Keratinocyte (primary cell): ENCODE measurements around the gene OR7G3. TPM values are rescaled to one million over a fixed set of nuclear protein-coding genes. Genes with fewer than 3 reads are reported as not detected.

ENCODE experiments used
- DNase-seq: peaks from one replicate; pipeline ENCODE4 v3.0.0-alpha.2; 2011; ENCODE audit warnings: low read depth, missing footprints, low spot score
- FAIRE-seq: peaks from 2 replicates; lab custom pipeline; 2011; peaks lifted over from hg19 to GRCh38; lab: Jason Lieb, UNC
- H2AFZ ChIP-seq: 2 replicates; pipeline ENCODE4 v1.6.0; 2012; ENCODE audit warnings: low read length, control low read depth, inconsistent platforms; ENCODE audit not compliant: control insufficient read depth
- H3K27ac ChIP-seq: 2 replicates; pipeline ENCODE4 v1.5.1; 2011; ENCODE audit warnings: low read length; ENCODE audit not compliant: control insufficient read depth, insufficient read depth
- H3K27me3 ChIP-seq: 3 replicates; pipeline ENCODE4 v1.6.0; 2011; ENCODE audit warnings: low read length; ENCODE audit not compliant: control insufficient read depth, insufficient read depth; ENCODE audit errors: extremely low read depth
- H3K36me3 ChIP-seq, 2 experiments: 2 replicates in 1 of 2; 3 replicates in 1 of 2; pipeline ENCODE4 v1.5.1; 2011; ENCODE audit warnings: low read length in 2 of 2, mild to moderate bottlenecking in 1 of 2; ENCODE audit not compliant: control insufficient read depth in 2 of 2, insufficient read depth in 2 of 2; ENCODE audit errors: extremely low read depth in 1 of 2
- H3K4me1 ChIP-seq: 3 replicates; pipeline ENCODE4 v1.5.1; 2011; ENCODE audit warnings: low read length; ENCODE audit not compliant: control insufficient read depth, insufficient read depth; ENCODE audit errors: extremely low read depth
- H3K4me2 ChIP-seq: 3 replicates; pipeline ENCODE4 v1.6.0; 2011; ENCODE audit warnings: low read depth, low read length; ENCODE audit not compliant: control insufficient read depth, insufficient read depth; ENCODE audit errors: extremely low read depth
- H3K4me3 ChIP-seq, 3 experiments: fragments of 200-600 bp in 1 of 3; sonication (generic) in 1 of 3; 2 replicates in 2 of 3; 3 replicates in 1 of 3; pipeline ENCODE4 v1.5.1; 2011 to 2016; ENCODE audit warnings: low read length in 3 of 3, mild to moderate bottlenecking in 3 of 3, control low read depth in 2 of 3, inconsistent platforms in 1 of 3, low read depth in 1 of 3, mixed read lengths in 1 of 3, mixed run types in 1 of 3, moderate library complexity in 1 of 3; ENCODE audit not compliant: control insufficient read depth in 2 of 3, insufficient read depth in 2 of 3; ENCODE audit errors: extremely low read depth in 1 of 3
- H3K79me2 ChIP-seq: 2 replicates; pipeline ENCODE4 v1.6.0; 2012; ENCODE audit warnings: low read length; ENCODE audit not compliant: control insufficient read depth, insufficient read depth
- H3K9ac ChIP-seq: 3 replicates; pipeline ENCODE4 v1.6.0; 2011; ENCODE audit warnings: low read length; ENCODE audit not compliant: control insufficient read depth, insufficient read depth; ENCODE audit errors: extremely low read depth
- H3K9me1 ChIP-seq: 3 replicates; pipeline ENCODE4 v1.6.0; 2011; ENCODE audit warnings: low read length; ENCODE audit not compliant: control insufficient read depth, insufficient read depth; ENCODE audit errors: extremely low read depth
- H3K9me3 ChIP-seq: 2 replicates; pipeline ENCODE4 v1.5.1; 2012; ENCODE audit warnings: low read depth, low read length; ENCODE audit not compliant: control insufficient read depth
- H4K20me1 ChIP-seq: 3 replicates; pipeline ENCODE4 v1.6.0; 2011; ENCODE audit warnings: low read length; ENCODE audit not compliant: control insufficient read depth, insufficient read depth; ENCODE audit errors: extremely low read depth
- EZH2 ChIP-seq: IDR thresholded peaks from one replicate; pipeline ENCODE4 v1.6.1; 2012; ENCODE audit warnings: inconsistent platforms, mild to moderate bottlenecking, low read length, moderate library complexity
- dilution Hi-C: fragments of 300-500 bp; cut with MboI; formaldehyde crosslinking; loops from one replicate; pipeline ENCODE4 v1.7.0; 2020; ENCODE audit warnings: low sequenced_read_pairs; ENCODE audit not compliant: extremely low pct_ligation_motif_present
- polyA plus RNA-seq, 5 experiments: library from polyadenylated mRNA; depleted of rRNA in 3 of 5; stranded (reverse) in 3 of 5; stranded (forward) in 1 of 5; unstranded in 1 of 5; fragments of >200 nt; gene quantifications; 1 replicate in 1 of 5; 2 replicates in 3 of 5; 3 replicates in 1 of 5; pipeline versions ENCODE4 v1.2.1 to v1.2.3, GENCODE V29; 2011 to 2012; ENCODE audit warnings: missing spikeins in 2 of 5, low read depth in 1 of 5, low replicate concordance in 1 of 5
- TF ChIP-seq, protein P1 (sequence below), 3 experiments: IDR thresholded peaks in 1 of 3; conservative IDR thresholded peaks in 1 of 3; optimal IDR thresholded peaks in 1 of 3; 2 replicates in 2 of 3; 3 replicates in 1 of 3; pipeline versions ENCODE3 to v1.5.1; 2011; ENCODE audit warnings: low read length in 3 of 3, mild to moderate bottlenecking in 3 of 3, moderate library complexity in 2 of 3, control low read depth in 1 of 3, inconsistent platforms in 1 of 3; ENCODE audit not compliant: insufficient read depth in 2 of 3; ENCODE audit errors: extremely low read depth in 1 of 3

OR7G3 gene
- polyA plus RNA-seq, 1 donor (not counting 4 experiments of a cell fraction or from before 2014, with no cell fraction given), result not detected

DNA sequence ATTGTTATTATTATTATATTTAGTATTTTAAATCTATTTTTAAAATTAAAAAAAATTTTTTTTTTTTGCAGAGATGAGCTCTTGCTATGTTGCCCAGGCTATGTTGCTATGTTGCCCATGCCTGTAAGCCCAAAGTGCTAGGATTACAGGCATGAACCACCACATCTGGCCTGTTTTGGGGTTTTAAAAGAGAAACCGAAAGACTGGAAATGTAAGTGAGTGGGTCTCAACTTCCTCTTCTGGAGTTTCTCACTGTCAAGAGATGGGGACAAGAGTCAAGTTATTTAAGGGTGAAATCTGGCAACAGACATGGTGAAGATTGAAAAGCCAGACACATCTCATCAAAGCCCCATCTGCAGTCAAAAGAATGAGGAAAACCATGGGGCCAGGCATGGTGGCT lies 4.2 kb upstream of the OR7G3 start:
- no peaks in the 10 kb centered on the region for H3K9me3 ChIP-seq
- FAIRE-seq (no peak), DNase-seq (no peak)
- H3K27ac ChIP-seq, result no peak overlapping the region
- no peak overlapping the region for H2AFZ ChIP-seq
- no peaks in the 10 kb centered on the region for H3K36me3 ChIP-seq
- dilution Hi-C loops, result no loop called here
- no peaks in the 10 kb centered on the region for H3K9me1 ChIP-seq
- no peak overlapping the region for H3K4me3 ChIP-seq
- H4K20me1 ChIP-seq, result no peaks in the 10 kb centered on the region
- no peak overlapping the region for H3K4me2 ChIP-seq
- TF ChIP-seq, protein P1, sequence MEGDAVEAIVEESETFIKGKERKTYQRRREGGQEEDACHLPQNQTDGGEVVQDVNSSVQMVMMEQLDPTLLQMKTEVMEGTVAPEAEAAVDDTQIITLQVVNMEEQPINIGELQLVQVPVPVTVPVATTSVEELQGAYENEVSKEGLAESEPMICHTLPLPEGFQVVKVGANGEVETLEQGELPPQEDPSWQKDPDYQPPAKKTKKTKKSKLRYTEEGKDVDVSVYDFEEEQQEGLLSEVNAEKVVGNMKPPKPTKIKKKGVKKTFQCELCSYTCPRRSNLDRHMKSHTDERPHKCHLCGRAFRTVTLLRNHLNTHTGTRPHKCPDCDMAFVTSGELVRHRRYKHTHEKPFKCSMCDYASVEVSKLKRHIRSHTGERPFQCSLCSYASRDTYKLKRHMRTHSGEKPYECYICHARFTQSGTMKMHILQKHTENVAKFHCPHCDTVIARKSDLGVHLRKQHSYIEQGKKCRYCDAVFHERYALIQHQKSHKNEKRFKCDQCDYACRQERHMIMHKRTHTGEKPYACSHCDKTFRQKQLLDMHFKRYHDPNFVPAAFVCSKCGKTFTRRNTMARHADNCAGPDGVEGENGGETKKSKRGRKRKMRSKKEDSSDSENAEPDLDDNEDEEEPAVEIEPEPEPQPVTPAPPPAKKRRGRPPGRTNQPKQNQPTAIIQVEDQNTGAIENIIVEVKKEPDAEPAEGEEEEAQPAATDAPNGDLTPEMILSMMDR (optimal IDR thresholded peaks at IDR 0.05 in 1 of 3, IDR thresholded peaks at IDR 0.05 in 1 of 3, conservative IDR thresholded peaks at IDR 0.05 in 1 of 3; ENCODE audit: extremely low read depth in 1 of 3, insufficient read depth in 2 of 3, low read length in 3 of 3), result no peak
- no peak for TF ChIP-seq EZH2
- no peaks in the 10 kb centered on the region for H3K79me2 ChIP-seq
- no peak overlapping the region for H3K9ac ChIP-seq
- no peaks in the 10 kb centered on the region for H3K27me3 ChIP-seq
- peaks cover 4% of the 10 kb centered on the region for H3K4me1 ChIP-seq

DNA sequence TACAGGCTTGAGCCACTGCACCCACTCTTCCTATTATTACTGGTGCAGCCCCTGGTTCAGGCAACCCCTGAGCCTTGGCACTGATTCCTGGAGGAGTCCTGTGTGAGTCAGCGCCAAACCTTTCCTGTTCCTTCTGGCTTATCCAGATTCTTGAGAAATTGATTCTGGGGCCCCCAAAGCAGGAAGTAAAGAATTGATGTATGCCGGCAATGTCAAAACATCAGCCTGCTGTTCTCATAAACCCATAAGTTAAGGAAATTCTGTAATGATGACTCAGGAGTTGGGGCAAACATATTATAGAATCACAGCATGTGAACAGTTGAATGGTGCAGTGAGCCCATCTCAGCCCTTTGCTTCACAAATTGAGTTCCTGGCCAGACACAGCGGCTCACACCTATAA lies 1.4 kb upstream of the OR7G3 start:
- DNase-seq, result no peak
- Histone ChIP-seq H3K27ac (no peak overlapping the region), H3K4me2 (no peak overlapping the region)

More for the DNA sequence above, 1.4 kb upstream of the OR7G3 start:
- TF ChIP-seq, protein P1 (optimal IDR thresholded peaks at IDR 0.05 in 1 of 3, IDR thresholded peaks at IDR 0.05 in 1 of 3, conservative IDR thresholded peaks at IDR 0.05 in 1 of 3; ENCODE audit: extremely low read depth in 1 of 3, insufficient read depth in 2 of 3, low read length in 3 of 3), result no peak
- no peak for TF ChIP-seq EZH2
- dilution Hi-C loops, result no loop called here
- H3K79me2 ChIP-seq, result no peaks in the 10 kb centered on the region
- no peak overlapping the region for H2AFZ ChIP-seq
- no peaks in the 10 kb centered on the region for H3K27me3 ChIP-seq
- H3K36me3 ChIP-seq, result no peaks in the 10 kb centered on the region
- H4K20me1 ChIP-seq, result no peaks in the 10 kb centered on the region
- H3K4me3 ChIP-seq, result no peak overlapping the region
- no peak overlapping the region for H3K9ac ChIP-seq
- H3K9me1 ChIP-seq, result no peaks in the 10 kb centered on the region
- FAIRE-seq, result no peak
- no peaks in the 10 kb centered on the region for H3K9me3 ChIP-seq
- peaks cover 4% of the 10 kb centered on the region for H3K4me1 ChIP-seq
